OCI-LY1 (cell line): ENCODE data around the gene DYNC2H1.

Experiments used
- H2AFZ ChIP-seq: fragments of 200-600 bp; sonication (generic), shearing (Covaris generic); 2 replicates; pipeline ENCODE4 v1.6.0; 2014; ENCODE audit warnings: antibody characterized with exemption, mild to moderate bottlenecking, low read length
- H3F3A ChIP-seq: fragments of 200-600 bp; sonication (generic), shearing (Covaris generic); 2 replicates; pipeline ENCODE4 v1.6.0; 2014; ENCODE audit warnings: mild to moderate bottlenecking, antibody characterized with exemption, low read length, moderate library complexity; ENCODE audit not compliant: insufficient read depth
- H3K27ac ChIP-seq: fragments of 200-600 bp; sonication (generic); 2 replicates; pipeline ENCODE4 v1.5.1; 2014; ENCODE audit warnings: low read length, mixed run types, mild to moderate bottlenecking, low read depth; ENCODE audit not compliant: poor library complexity, severe bottlenecking
- H3K27me3 ChIP-seq: fragments of 200-600 bp; sonication (generic); 2 replicates; pipeline ENCODE4 v1.6.0; 2014; ENCODE audit warnings: antibody characterized with exemption, mild to moderate bottlenecking, low read length, moderate library complexity; ENCODE audit not compliant: insufficient read depth
- H3K36me3 ChIP-seq: fragments of 200-600 bp; sonication (generic); 2 replicates; pipeline ENCODE4 v1.6.1; 2014; ENCODE audit warnings: mild to moderate bottlenecking, antibody characterized with exemption, low read length, moderate library complexity, mixed read lengths; ENCODE audit not compliant: insufficient read depth
- H3K4me1 ChIP-seq: fragments of 200-600 bp; sonication (generic); 2 replicates; pipeline ENCODE4 v1.5.1; 2014; ENCODE audit warnings: mild to moderate bottlenecking, low read length, moderate library complexity; ENCODE audit not compliant: insufficient read depth, severe bottlenecking
- H3K4me2 ChIP-seq: fragments of 200-600 bp; sonication (generic), shearing (Covaris generic); 2 replicates; pipeline ENCODE4 v1.6.1; 2014; ENCODE audit warnings: low read length
- H3K4me3 ChIP-seq: fragments of 200-600 bp; sonication (generic); 2 replicates; pipeline ENCODE4 v1.5.1; 2014; ENCODE audit warnings: low read length, low read depth, mild to moderate bottlenecking, mixed read lengths; ENCODE audit not compliant: poor library complexity, severe bottlenecking
- H3K79me2 ChIP-seq: fragments of 200-600 bp; shearing (Covaris generic); 2 replicates; pipeline ENCODE4 v1.6.1; 2016; ENCODE audit warnings: mixed run types, low read length, mixed read lengths; ENCODE audit not compliant: insufficient read depth
- H3K9ac ChIP-seq: fragments of 200-600 bp; sonication (generic), shearing (Covaris generic); 2 replicates; pipeline ENCODE4 v1.6.1; 2014; ENCODE audit warnings: mild to moderate bottlenecking, low read length, mixed read lengths
- H3K9me2 ChIP-seq: fragments of 200-600 bp; sonication (generic), shearing (Covaris generic); 2 replicates; pipeline ENCODE4 v1.6.1; 2014; ENCODE audit warnings: low read depth, mild to moderate bottlenecking, low read length, mixed read lengths
- H3K9me3 ChIP-seq: fragments of 200-600 bp; shearing (Covaris generic); 2 replicates; pipeline ENCODE4 v1.6.1; 2014; ENCODE audit warnings: low read length, mixed read lengths
- H4K20me1 ChIP-seq: fragments of 200-600 bp; sonication (generic), shearing (Covaris generic); 2 replicates; pipeline ENCODE4 v1.6.0; 2016; ENCODE audit warnings: mild to moderate bottlenecking, low read length; ENCODE audit not compliant: insufficient read depth
- EZH2 ChIP-seq: fragments of 200-600 bp; sonication (generic), shearing (Covaris generic); IDR thresholded peaks from 2 replicates; pipeline ENCODE4 v1.8.0; 2017; ENCODE audit warnings: borderline replicate concordance, mixed run types, mild to moderate bottlenecking, antibody characterized with exemption, low read length, moderate library complexity, mixed read lengths
- TF ChIP-seq, protein P1 (sequence below): fragments of 200-600 bp; sonication (generic), shearing (Covaris generic); IDR thresholded peaks from 2 replicates; pipeline ENCODE4 v1.5.1; 2017; ENCODE audit warnings: mild to moderate bottlenecking, antibody characterized with exemption, low read length, moderate library complexity, mixed read lengths

DYNC2H1 gene

DNA sequence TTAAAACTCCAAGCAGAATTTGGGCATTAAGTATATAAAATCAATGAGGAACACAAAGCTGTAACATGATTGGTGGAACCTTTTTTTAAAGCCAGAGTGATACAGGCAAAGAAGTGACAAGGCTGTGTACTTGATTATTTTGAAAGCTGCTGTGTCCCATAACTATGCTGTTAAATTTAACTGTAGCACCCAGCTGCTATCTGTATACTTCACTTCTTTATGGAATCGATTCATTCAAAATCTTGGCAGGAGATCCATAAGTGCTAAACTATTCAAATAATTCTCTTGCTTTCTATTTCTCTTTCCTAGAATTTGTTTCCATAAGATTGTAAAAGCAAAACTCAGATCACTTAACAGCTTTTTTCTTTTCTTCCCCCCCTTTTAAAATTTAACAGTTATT lies 231.7 kb downstream of the DYNC2H1 start:
- TF ChIP-seq EZH2: no peak
- TF ChIP-seq, protein P1, sequence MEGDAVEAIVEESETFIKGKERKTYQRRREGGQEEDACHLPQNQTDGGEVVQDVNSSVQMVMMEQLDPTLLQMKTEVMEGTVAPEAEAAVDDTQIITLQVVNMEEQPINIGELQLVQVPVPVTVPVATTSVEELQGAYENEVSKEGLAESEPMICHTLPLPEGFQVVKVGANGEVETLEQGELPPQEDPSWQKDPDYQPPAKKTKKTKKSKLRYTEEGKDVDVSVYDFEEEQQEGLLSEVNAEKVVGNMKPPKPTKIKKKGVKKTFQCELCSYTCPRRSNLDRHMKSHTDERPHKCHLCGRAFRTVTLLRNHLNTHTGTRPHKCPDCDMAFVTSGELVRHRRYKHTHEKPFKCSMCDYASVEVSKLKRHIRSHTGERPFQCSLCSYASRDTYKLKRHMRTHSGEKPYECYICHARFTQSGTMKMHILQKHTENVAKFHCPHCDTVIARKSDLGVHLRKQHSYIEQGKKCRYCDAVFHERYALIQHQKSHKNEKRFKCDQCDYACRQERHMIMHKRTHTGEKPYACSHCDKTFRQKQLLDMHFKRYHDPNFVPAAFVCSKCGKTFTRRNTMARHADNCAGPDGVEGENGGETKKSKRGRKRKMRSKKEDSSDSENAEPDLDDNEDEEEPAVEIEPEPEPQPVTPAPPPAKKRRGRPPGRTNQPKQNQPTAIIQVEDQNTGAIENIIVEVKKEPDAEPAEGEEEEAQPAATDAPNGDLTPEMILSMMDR: no peak
- no peak overlapping the region for H3K9ac ChIP-seq
- no peak overlapping the region for H3K4me2 ChIP-seq
- H3K27me3 ChIP-seq: no peaks in the 10 kb centered on the region
- H3K79me2 ChIP-seq: no peaks in the 10 kb centered on the region
- H3K4me3 ChIP-seq: no peak overlapping the region
- no peaks in the 10 kb centered on the region for H3F3A ChIP-seq
- no peaks in the 10 kb centered on the region for H3K9me3 ChIP-seq
- no peaks in the 10 kb centered on the region for H3K9me2 ChIP-seq
- no peak overlapping the region for H3K27ac ChIP-seq
- no peak overlapping the region for H2AFZ ChIP-seq
- no peaks in the 10 kb centered on the region for H3K36me3 ChIP-seq
- H4K20me1 ChIP-seq: no peaks in the 10 kb centered on the region
- H3K4me1 ChIP-seq: no peaks in the 10 kb centered on the region

DNA sequence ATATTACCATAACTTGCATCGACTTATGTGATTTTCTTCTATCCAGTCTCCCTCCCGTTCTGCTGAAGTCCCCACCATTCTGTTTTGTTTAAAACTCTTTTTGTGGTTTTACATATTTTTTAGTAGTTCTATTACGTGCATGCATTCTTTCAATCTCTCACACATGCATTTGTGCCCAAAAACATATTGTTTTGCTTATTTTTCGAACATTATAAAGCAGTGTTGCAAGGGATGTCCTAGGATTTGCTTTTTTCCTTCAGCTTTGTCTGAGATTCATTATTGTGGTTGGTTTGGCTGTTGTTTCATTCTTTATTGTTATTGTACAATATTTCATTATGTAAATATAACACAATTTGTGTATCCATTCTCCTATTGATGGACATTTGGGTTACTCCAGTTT lies 235.7 kb downstream of the DYNC2H1 start:
- Histone ChIP-seq H3K27ac (no peak overlapping the region), H3K36me3 (no peaks in the 10 kb centered on the region), H3K79me2 (no peaks in the 10 kb centered on the region), H2AFZ (no peak overlapping the region), H4K20me1 (no peaks in the 10 kb centered on the region), H3F3A (no peaks in the 10 kb centered on the region), H3K4me1 (no peaks in the 10 kb centered on the region), H3K27me3 (no peaks in the 10 kb centered on the region), H3K4me2 (no peak overlapping the region), H3K9me3 (no peaks in the 10 kb centered on the region), H3K4me3 (no peak overlapping the region), H3K9ac (no peak overlapping the region), H3K9me2 (no peaks in the 10 kb centered on the region)
- TF ChIP-seq, protein P1: no peak
- no peak for TF ChIP-seq EZH2

DNA sequence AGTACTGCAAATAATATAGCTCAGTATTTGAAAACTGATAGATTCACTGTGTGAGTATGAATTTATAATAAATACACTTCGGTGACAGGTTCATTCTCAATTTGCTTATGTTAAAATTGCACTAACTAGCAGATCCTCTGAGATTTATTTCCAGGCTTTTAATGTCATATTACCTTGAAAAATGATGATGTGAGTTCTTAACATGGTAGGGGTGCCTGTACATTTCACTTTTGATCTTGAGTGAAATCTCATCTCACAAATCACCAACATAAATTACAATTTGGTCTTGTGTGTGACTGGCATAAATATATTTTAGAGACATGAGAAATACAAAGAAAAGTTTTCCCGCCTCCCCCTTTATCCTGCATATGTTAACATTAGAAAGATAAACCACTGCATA lies 240.4 kb downstream of the DYNC2H1 start:
- TF ChIP-seq EZH2: no peak
- TF ChIP-seq, protein P1: no peak
- H3K27ac ChIP-seq: no peak overlapping the region
- no peaks in the 10 kb centered on the region for H3K79me2 ChIP-seq
- no peaks in the 10 kb centered on the region for H3K9me3 ChIP-seq
- no peaks in the 10 kb centered on the region for H3K4me1 ChIP-seq
- no peaks in the 10 kb centered on the region for H3K36me3 ChIP-seq
- H3K4me3 ChIP-seq: no peak overlapping the region
- no peak overlapping the region for H3K4me2 ChIP-seq
- H3K9me2 ChIP-seq: no peaks in the 10 kb centered on the region
- H3F3A ChIP-seq: no peaks in the 10 kb centered on the region
- no peak overlapping the region for H2AFZ ChIP-seq
- H4K20me1 ChIP-seq: no peaks in the 10 kb centered on the region
- no peak overlapping the region for H3K9ac ChIP-seq
- no peaks in the 10 kb centered on the region for H3K27me3 ChIP-seq
